Body of pancreas (tissue), 4 donors: ENCODE measurements around the gene DIDO1.

Experiments
- POLR2A ChIP-seq, 3 donors: fragments of 450-650 bp; IDR thresholded peaks; one replicate each; pipeline ENCODE4 v1.6.1; 2016; ENCODE audit warnings: antibody characterized with exemption in 3 of 3, mild to moderate bottlenecking in 2 of 3
- TF ChIP-seq, protein P1 (sequence below), 7 experiments: fragments of 450-650 bp in 4 of 7; fragments of 200-600 bp in 3 of 7; sonication (generic) in 3 of 7; IDR thresholded peaks; one replicate each; pipeline ENCODE4 v1.5.1; 2016 to 2019; ENCODE audit warnings: antibody characterized with exemption in 7 of 7

DNA sequence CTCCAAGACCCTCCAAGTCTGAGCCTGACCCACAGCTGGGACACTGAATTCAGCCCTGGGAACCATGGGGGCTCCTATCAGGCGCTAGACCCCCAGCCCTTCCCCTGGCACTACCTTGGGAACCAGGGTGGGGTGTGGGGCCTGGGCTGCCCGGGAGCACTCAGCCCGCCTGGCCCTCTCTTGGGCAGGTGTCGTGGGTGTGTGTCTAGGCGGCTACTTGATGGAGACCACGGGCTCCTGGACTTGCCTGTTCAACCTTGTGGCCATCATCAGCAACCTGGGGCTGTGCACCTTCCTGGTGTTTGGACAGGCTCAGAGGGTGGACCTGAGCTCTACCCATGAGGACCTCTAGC is 40.8 kb upstream of the DIDO1 start:
- TF ChIP-seq, protein P1, sequence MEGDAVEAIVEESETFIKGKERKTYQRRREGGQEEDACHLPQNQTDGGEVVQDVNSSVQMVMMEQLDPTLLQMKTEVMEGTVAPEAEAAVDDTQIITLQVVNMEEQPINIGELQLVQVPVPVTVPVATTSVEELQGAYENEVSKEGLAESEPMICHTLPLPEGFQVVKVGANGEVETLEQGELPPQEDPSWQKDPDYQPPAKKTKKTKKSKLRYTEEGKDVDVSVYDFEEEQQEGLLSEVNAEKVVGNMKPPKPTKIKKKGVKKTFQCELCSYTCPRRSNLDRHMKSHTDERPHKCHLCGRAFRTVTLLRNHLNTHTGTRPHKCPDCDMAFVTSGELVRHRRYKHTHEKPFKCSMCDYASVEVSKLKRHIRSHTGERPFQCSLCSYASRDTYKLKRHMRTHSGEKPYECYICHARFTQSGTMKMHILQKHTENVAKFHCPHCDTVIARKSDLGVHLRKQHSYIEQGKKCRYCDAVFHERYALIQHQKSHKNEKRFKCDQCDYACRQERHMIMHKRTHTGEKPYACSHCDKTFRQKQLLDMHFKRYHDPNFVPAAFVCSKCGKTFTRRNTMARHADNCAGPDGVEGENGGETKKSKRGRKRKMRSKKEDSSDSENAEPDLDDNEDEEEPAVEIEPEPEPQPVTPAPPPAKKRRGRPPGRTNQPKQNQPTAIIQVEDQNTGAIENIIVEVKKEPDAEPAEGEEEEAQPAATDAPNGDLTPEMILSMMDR (IDR thresholded peaks at IDR 0.05) = no peak
- no peak for TF ChIP-seq POLR2A (IDR thresholded peaks at IDR 0.05)
